GM12878 (cell line): ENCODE data around the gene GDNF. TPM values are rescaled to one million over a fixed set of nuclear protein-coding genes. Genes with fewer than 3 reads are reported as not detected.

Experiments used
- ATAC-seq: fragments of 200-7000 bp; cut with Tn5 transposase; 3 replicates; pipeline ENCODE4 v1.9.1; 2020; ENCODE audit warnings: mild to moderate bottlenecking, moderate library complexity
- BruUV-seq: library from RNA; stranded (reverse); fragments of 400-500 nt; replicated peaks from 2 replicates; lab custom pipeline; 2021; lab: Mats Ljungman, UMichigan
- CTCF ChIA-PET: fragments of 300-600 bp; sonication (Branson Sonifier 250); formaldehyde crosslinking; extraction: SDS; loops from one replicate; lab custom pipeline; 2021; ENCODE audit warnings: inconsistent platforms; lab: Yijun Ruan, JAX
- POLR2A ChIA-PET: fragments of 350-600 bp; formaldehyde crosslinking; extraction: SDS; loops from one replicate; lab custom pipeline; 2021; ENCODE audit warnings: inconsistent platforms; lab: Charles Lee
- RAD21 ChIA-PET: fragments of 300-600 bp; sonication (Branson Sonifier 250); formaldehyde crosslinking; loops from one replicate; lab custom pipeline; 2023; ENCODE audit warnings: antibody characterized with exemption; ENCODE audit not compliant: unreplicated experiment; lab: Charles Lee
- SMC1A ChIA-PET: fragments of 300-600 bp; sonication (Branson Sonifier 250); formaldehyde crosslinking; loops from one replicate; lab custom pipeline; 2023; ENCODE audit not compliant: unreplicated experiment, uncharacterized antibody; lab: Charles Lee
- DNase-seq: peaks from one replicate; pipeline ENCODE4 v3.0.0-alpha.2; 2011; ENCODE audit warnings: low read depth, low spot score
- FAIRE-seq: peaks from 3 replicates; lab custom pipeline; 2011; peaks lifted over from hg19 to GRCh38; lab: Jason Lieb, UNC
- H2AFZ ChIP-seq: 2 replicates; pipeline ENCODE4 v1.6.0; 2011; ENCODE audit warnings: low read depth, low read length, control low read depth; ENCODE audit not compliant: control insufficient read depth
- H3K27ac ChIP-seq: 2 replicates; pipeline ENCODE4 v1.5.1; 2011; ENCODE audit warnings: control low read depth; ENCODE audit not compliant: control insufficient read depth, insufficient read depth
- H3K27me3 ChIP-seq, 2 experiments: replicated peaks in 1 of 2; 2 replicates each; pipeline versions ENCODE4 v1.6.0 to v1.6.1; 2011; ENCODE audit warnings: low read length in 1 of 2; ENCODE audit not compliant: control insufficient read depth in 2 of 2, insufficient read depth in 2 of 2
- H3K36me3 ChIP-seq, 2 experiments: 2 replicates each; pipeline ENCODE4 v1.5.1; 2011; ENCODE audit warnings: low read length in 1 of 2; ENCODE audit not compliant: control insufficient read depth in 2 of 2, insufficient read depth in 2 of 2
- H3K4me1 ChIP-seq: 2 replicates; pipeline ENCODE4 v1.6.1; 2011; ENCODE audit warnings: mild to moderate bottlenecking, low read length, moderate library complexity, mixed read lengths; ENCODE audit not compliant: control insufficient read depth, insufficient read depth
- H3K4me2 ChIP-seq: 2 replicates; pipeline ENCODE4 v1.6.0; 2011; ENCODE audit warnings: control low read depth; ENCODE audit not compliant: control insufficient read depth, insufficient read depth
- H3K4me3 ChIP-seq: fragments of 200-600 bp; sonication (generic); 2 replicates; pipeline ENCODE4 v1.5.1; 2016
- H3K79me2 ChIP-seq: 2 replicates; pipeline ENCODE4 v1.6.0; 2011; ENCODE audit warnings: low read length; ENCODE audit not compliant: control insufficient read depth, insufficient read depth
- H3K9ac ChIP-seq: 2 replicates; pipeline ENCODE4 v1.8.0; 2011; ENCODE audit warnings: low read length, control low read depth, mixed read lengths; ENCODE audit not compliant: control insufficient read depth, insufficient read depth
- H3K9me3 ChIP-seq: replicated peaks from 3 replicates; pipeline ENCODE4 v1.5.1; 2011; ENCODE audit warnings: mild to moderate bottlenecking, low read length; ENCODE audit not compliant: control insufficient read depth, insufficient read depth
- H4K20me1 ChIP-seq: 2 replicates; pipeline ENCODE4 v1.6.0; 2011; ENCODE audit not compliant: control insufficient read depth, insufficient read depth
- E4F1 ChIP-seq: fragments of 450-650 bp; IDR thresholded peaks from 2 replicates; pipeline ENCODE4 v1.6.1; 2018; ENCODE audit warnings: borderline replicate concordance, mild to moderate bottlenecking; ENCODE audit not compliant: partially characterized antibody
- SIX5 ChIP-seq: IDR thresholded peaks from 2 replicates; pipeline ENCODE4 v1.6.1; 2011; ENCODE audit warnings: mild to moderate bottlenecking, low read depth, low read length, moderate library complexity; ENCODE audit not compliant: severe bottlenecking
- TCF3 ChIP-seq: IDR thresholded peaks from 2 replicates; pipeline ENCODE4 v1.6.1; 2012; ENCODE audit warnings: low read depth, mild to moderate bottlenecking, low read length, borderline replicate concordance; ENCODE audit not compliant: insufficient read depth
- WGBS: methylation state at CpG from one replicate; pipeline ENCODE4 v1.1.6; 2016; ENCODE audit warnings: low lambda C conversion rate; ENCODE audit not compliant: insufficient replicate concordance, insufficient coverage; ENCODE audit errors: missing lambda C conversion rate; 5-methylcytosine and 5-hydroxymethylcytosine counted together
- in situ Hi-C: fragments of 300-500 bp; cut with MboI; formaldehyde crosslinking; loops from 9 replicates; pipeline ENCODE4 v1.14.3; 2018; ENCODE audit warnings: mixed read lengths
- intact Hi-C: fragments of 100-400 bp; cut with micrococcal nuclease; formaldehyde crosslinking; loops from one replicate; pipeline ENCODE4 v1.14.2; 2022; ENCODE audit not compliant: unreplicated experiment
- polyA plus RNA-seq, 11 experiments: library from polyadenylated mRNA; depleted of rRNA in 4 of 11; unstranded in 6 of 11; stranded (reverse) in 5 of 11; fragments of >200 nt; fragmentation: Nextera tagmentation in 4 of 11; fragmentation: Illumina TruSeq in 1 of 11; extraction: Ambion mirVana in 4 of 11; extraction: Trizol in 1 of 11; gene quantifications; 1 replicate in 1 of 11; 2 replicates in 10 of 11; pipeline versions ENCODE4 v1.2.1 to v1.2.3, GENCODE V29; 2011 to 2016; ENCODE audit warnings: inconsistent platforms in 2 of 11, missing spikeins in 2 of 11, low read depth in 1 of 11
- total RNA-seq, 4 experiments: library from RNA; depleted of rRNA in 3 of 4; stranded (reverse); fragments of >200 nt in 3 of 4; fragmentation: Illumina TruSeq in 1 of 4; extraction: Trizol in 1 of 4; gene quantifications; 2 replicates each; pipeline versions ENCODE4 v1.2.1 to v1.2.3, GENCODE V29; 2013 to 2021

Gene GDNF
- total and polyA plus RNA-seq, 10 of the 15 experiments (the other 5 are each of a cell fraction or from before 2014, with no cell fraction given) = not detected

- no peak for TF ChIP-seq E4F1
- TF ChIP-seq, all 136 proteins: peak for 0
Observed at GRCh38 chr5:37768371-37768770, 71.5 kb downstream of the GDNF start (continued).

- H3K36me3 ChIP-seq = no peaks in the 10 kb centered on the region
- H3K9me3 ChIP-seq = no peaks in the 10 kb centered on the region
- TF ChIP-seq SIX5 = no peak
- no peak for TF ChIP-seq TCF3
- SMC1A ChIA-PET = interaction anchor here (1.4 kb wide), 1 partner anchor 10 kb away, joined by 3 read pairs; no protein-coding TSS in a partner anchor
- H3K4me3 ChIP-seq = no peak overlapping the region
- RAD21 ChIA-PET = interaction anchor here (1.6 kb wide), 1 partner anchor 355 kb away, joined by 3 read pairs; no protein-coding TSS in a partner anchor
- no peak overlapping the region for H3K4me2 ChIP-seq
- CTCF ChIA-PET = no interaction called here
- no peak for ATAC-seq
- POLR2A ChIA-PET = no interaction called here
- no peaks in the 10 kb centered on the region for H3K4me1 ChIP-seq
- no peak overlapping the region for H3K27ac ChIP-seq
- WGBS = 22% methylated on average over 4 of the region's 4 CpGs
- intact Hi-C loops (no loop called here), in situ Hi-C loops (no loop called here)
- no peak overlapping the region for H2AFZ ChIP-seq
- DNase-seq = no peak
- BruUV-seq = no TSS peak
- no peak for FAIRE-seq
- no peak overlapping the region for H3K9ac ChIP-seq
- H4K20me1 ChIP-seq = no peaks in the 10 kb centered on the region
- no peaks in the 10 kb centered on the region for H3K79me2 ChIP-seq
- H3K27me3 ChIP-seq = no peaks in the 10 kb centered on the region
Observed at GRCh38 chr5:37767961-37768360, 71.9 kb downstream of the GDNF start.
